Fibroblast of lung (primary cell): ENCODE measurements around the gene TMEM236. TPM values are rescaled to one million over a fixed set of nuclear protein-coding genes. Genes with fewer than 3 reads are reported as not detected.

Source experiments
- DNase-seq, 2 donors: peaks; one replicate each; pipeline versions ENCODE4 v3.0.0 to v3.0.0-alpha.2; 2010; ENCODE audit warnings: low read depth in 2 of 2
- H2AFZ ChIP-seq: 2 replicates; pipeline ENCODE4 v1.5.1; 2012; ENCODE audit warnings: low read length, control low read depth, inconsistent platforms
- H3K27ac ChIP-seq: 2 replicates; pipeline ENCODE4 v1.5.1; 2011; ENCODE audit warnings: low read length, control low read depth; ENCODE audit not compliant: insufficient read depth
- H3K27me3 ChIP-seq: 2 replicates; pipeline ENCODE4 v1.5.1; 2011; ENCODE audit warnings: mild to moderate bottlenecking, low read length; ENCODE audit not compliant: control insufficient read depth, insufficient read depth
- H3K36me3 ChIP-seq: 2 replicates; pipeline ENCODE4 v1.5.1; 2011; ENCODE audit warnings: low read length; ENCODE audit not compliant: control insufficient read depth, insufficient read depth
- H3K4me1 ChIP-seq: 2 replicates; pipeline ENCODE4 v1.5.1; 2011; ENCODE audit warnings: low read length; ENCODE audit not compliant: control insufficient read depth, insufficient read depth; ENCODE audit errors: extremely low read depth
- H3K4me2 ChIP-seq: 2 replicates; pipeline ENCODE4 v1.5.1; 2011; ENCODE audit warnings: low read length, control low read depth; ENCODE audit not compliant: insufficient read depth; ENCODE audit errors: extremely low read depth
- H3K4me3 ChIP-seq, 4 experiments: fragments of 200-600 bp in 1 of 4; sonication (generic) in 1 of 4; replicated peaks in 1 of 4; 2 replicates each; pipeline ENCODE4 v1.5.1; 2011 to 2016; ENCODE audit warnings: low read length in 4 of 4, low read depth in 3 of 4, mild to moderate bottlenecking in 3 of 4, control low read depth in 2 of 4, inconsistent platforms in 1 of 4, mixed read lengths in 1 of 4; ENCODE audit not compliant: insufficient read depth in 1 of 4; ENCODE audit errors: control extremely low read depth in 1 of 4
- H3K79me2 ChIP-seq: 2 replicates; pipeline ENCODE4 v1.5.1; 2012; ENCODE audit warnings: mild to moderate bottlenecking, low read length, inconsistent platforms; ENCODE audit not compliant: control insufficient read depth, insufficient read depth
- H3K9ac ChIP-seq: 2 replicates; pipeline ENCODE4 v1.5.1; 2011; ENCODE audit warnings: mild to moderate bottlenecking, low read length, control low read depth; ENCODE audit not compliant: insufficient read depth
- H3K9me3 ChIP-seq: 2 replicates; pipeline ENCODE4 v1.5.1; 2012; ENCODE audit warnings: low read depth, low read length; ENCODE audit not compliant: control insufficient read depth, insufficient read depth
- H4K20me1 ChIP-seq: 2 replicates; pipeline ENCODE4 v1.5.1; 2011; ENCODE audit warnings: low read length; ENCODE audit not compliant: control insufficient read depth, insufficient read depth; ENCODE audit errors: extremely low read depth
- CTCF ChIP-seq, 2 donors: IDR thresholded peaks in 1 of 2; conservative IDR thresholded peaks in 1 of 2; 1 replicate in 1 of 2; 2 replicates in 1 of 2; pipeline ENCODE4 v1.5.1; 2011 to 2012; ENCODE audit warnings: low read length in 2 of 2, control low read depth in 1 of 2, inconsistent platforms in 1 of 2, low read depth in 1 of 2, mild to moderate bottlenecking in 1 of 2
- EZH2 ChIP-seq: IDR thresholded peaks from 2 replicates; pipeline ENCODE4 v1.5.1; 2012; ENCODE audit warnings: low read length, control low read depth, mild to moderate bottlenecking; ENCODE audit errors: missing control alignments
- polyA minus RNA-seq: library from RNA; depleted of rRNA, polyadenylated mRNA; stranded (reverse); fragments of >200 nt; gene quantifications from 2 replicates; pipeline ENCODE4 v1.2.3, GENCODE V29; 2011; ENCODE audit warnings: low replicate concordance
- polyA plus RNA-seq, 2 donors: library from polyadenylated mRNA; depleted of rRNA in 1 of 2; stranded (reverse) in 1 of 2; unstranded in 1 of 2; fragments of >200 nt; gene quantifications; 2 replicates each; pipeline ENCODE4 v1.2.1, GENCODE V29; 2011 to 2012; ENCODE audit warnings: missing spikeins in 1 of 2
- total RNA-seq: library from RNA; depleted of rRNA; stranded (reverse); fragments of >200 nt; gene quantifications from 2 replicates; pipeline ENCODE4 v1.2.1, GENCODE V29; 2014

The TMEM236 gene, protein sequence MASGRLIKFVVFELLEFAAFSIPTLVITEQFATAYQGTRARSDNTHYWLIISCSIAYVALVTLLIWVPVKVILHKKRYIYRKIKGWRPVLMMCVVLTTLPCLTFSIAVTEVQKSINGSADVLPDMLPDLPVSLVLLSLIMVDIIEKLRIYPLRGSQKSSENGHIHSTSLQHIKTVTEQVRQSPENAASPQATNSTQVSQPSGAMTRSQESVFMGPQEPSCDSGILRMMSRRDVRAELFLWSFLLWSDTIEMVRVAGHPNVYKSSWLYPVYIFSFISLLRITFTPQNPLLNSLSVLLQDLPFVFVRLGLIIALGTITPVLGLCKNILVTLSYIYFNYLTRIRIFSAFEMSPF
- total RNA-seq, result under 0.01 and 0.17 TPM in 2 replicates
- polyA plus RNA-seq, result 0.02 and 0.03 TPM in 2 replicates
- polyA plus RNA-seq (2012), result 0.03 and 0.05 TPM in 2 replicates
- polyA minus RNA-seq, result not detected in 2 replicates

- no peak within 1 kb of the TSS for H2AFZ ChIP-seq
- H3K36me3 ChIP-seq, result no peaks in the 10 kb centered on the region
These were observed at the start of gene TMEM236 for GRCh38 chr10:17751781-17752445. Gene TMEM236, plus strand, starts transcription at chr10:17752201. Its CDS starts 95 bp downstream, at chr10:17752296.

DNA sequence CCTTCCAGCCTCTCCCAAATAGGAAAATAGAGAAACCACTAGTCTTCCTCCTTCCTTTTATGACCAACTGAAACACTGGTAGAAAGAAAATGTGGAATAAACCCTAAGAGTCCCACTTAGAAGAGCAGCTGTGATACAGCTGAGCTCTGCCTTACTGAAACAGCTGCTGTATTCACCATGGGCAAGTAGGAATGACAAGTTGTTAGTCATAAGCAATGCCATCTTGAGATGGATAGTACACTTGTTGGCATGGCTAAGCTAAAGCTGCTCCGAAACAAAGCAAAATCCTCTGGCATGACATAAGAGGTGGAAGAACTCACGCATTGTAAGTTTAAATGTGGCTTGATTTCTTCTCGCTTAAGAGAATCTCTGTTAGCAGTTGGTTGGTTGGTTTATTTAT lies 48.3 kb upstream of the TMEM236 start:
- H2AFZ ChIP-seq, result no peak overlapping the region
- no peak overlapping the region for H3K9ac ChIP-seq
- no peaks in the 10 kb centered on the region for H4K20me1 ChIP-seq
- H3K79me2 ChIP-seq, result no peaks in the 10 kb centered on the region
- DNase-seq, result no peak
- TF ChIP-seq CTCF (conservative IDR thresholded peaks at IDR 0.05 in 1 of 2, IDR thresholded peaks at IDR 0.05 in 1 of 2; ENCODE audit: low read depth in 1 of 2, low read length in 2 of 2), result no peak
- no peak for TF ChIP-seq EZH2
- H3K9me3 ChIP-seq, result no peaks in the 10 kb centered on the region
- H3K36me3 ChIP-seq, result peaks cover 2% of the 10 kb centered on the region
- H3K27ac ChIP-seq, result no peak overlapping the region
- H3K4me1 ChIP-seq, result no peaks in the 10 kb centered on the region
- no peak overlapping the region for H3K4me2 ChIP-seq
- H3K27me3 ChIP-seq, result no peaks in the 10 kb centered on the region
- no peak overlapping the region for H3K4me3 ChIP-seq

More at GRCh38 chr10:17751781-17752445, at the start of gene TMEM236:
- no peak within 1 kb of the TSS for H3K4me3 ChIP-seq
- no peaks in the 10 kb centered on the region for H3K27me3 ChIP-seq
- H3K4me1 ChIP-seq, result no peaks in the 10 kb centered on the region
- H3K79me2 ChIP-seq, result no peaks in the 10 kb centered on the region
- no peak within 1 kb of the TSS for H3K9ac ChIP-seq
- H3K4me2 ChIP-seq, result no peak within 1 kb of the TSS
- TF ChIP-seq CTCF (conservative IDR thresholded peaks at IDR 0.05 in 1 of 2, IDR thresholded peaks at IDR 0.05 in 1 of 2; ENCODE audit: low read depth in 1 of 2, low read length in 2 of 2), result no peak
- TF ChIP-seq EZH2, result no peak
- H3K9me3 ChIP-seq, result no peaks in the 10 kb centered on the region
- no peak for DNase-seq
- H3K27ac ChIP-seq, result no peak within 1 kb of the TSS
- H4K20me1 ChIP-seq, result no peaks in the 10 kb centered on the region

- Histone ChIP-seq H3K4me3 (no peak overlapping the region), H3K27me3 (no peaks in the 10 kb centered on the region), H2AFZ (no peak overlapping the region), H4K20me1 (no peaks in the 10 kb centered on the region), H3K9me3 (no peaks in the 10 kb centered on the region), H3K27ac (no peak overlapping the region), H3K4me2 (no peak overlapping the region), H3K36me3 (peaks cover 10% of the 10 kb centered on the region), H3K79me2 (no peaks in the 10 kb centered on the region), H3K4me1 (no peaks in the 10 kb centered on the region), H3K9ac (no peak overlapping the region)
- TF ChIP-seq CTCF (conservative IDR thresholded peaks at IDR 0.05 in 1 of 2, IDR thresholded peaks at IDR 0.05 in 1 of 2; ENCODE audit: low read depth in 1 of 2, low read length in 2 of 2), result no peak
- no peak for TF ChIP-seq EZH2
- DNase-seq, result no peak
These were observed 43.2 kb upstream of the TMEM236 start for GRCh38 chr10:17708821-17709220.
